ENCODE data around the gene MSRB2. TPM values are rescaled to one million over a fixed set of nuclear protein-coding genes. Genes with fewer than 3 reads are reported as not detected.

The MSRB2 gene
- polyA plus RNA-seq, 1 donor from 2014 or later = 15.3 TPM

- Histone ChIP-seq H3K9me2 (ENCODE audit: insufficient read depth, low read length) (no peaks in the 10 kb centered on the region), H3K4me2 (ENCODE audit: low read length) (no peak overlapping the region)
Measured at GRCh38 chr10:23151071-23151470, 55.7 kb downstream of the MSRB2 start.

DNA sequence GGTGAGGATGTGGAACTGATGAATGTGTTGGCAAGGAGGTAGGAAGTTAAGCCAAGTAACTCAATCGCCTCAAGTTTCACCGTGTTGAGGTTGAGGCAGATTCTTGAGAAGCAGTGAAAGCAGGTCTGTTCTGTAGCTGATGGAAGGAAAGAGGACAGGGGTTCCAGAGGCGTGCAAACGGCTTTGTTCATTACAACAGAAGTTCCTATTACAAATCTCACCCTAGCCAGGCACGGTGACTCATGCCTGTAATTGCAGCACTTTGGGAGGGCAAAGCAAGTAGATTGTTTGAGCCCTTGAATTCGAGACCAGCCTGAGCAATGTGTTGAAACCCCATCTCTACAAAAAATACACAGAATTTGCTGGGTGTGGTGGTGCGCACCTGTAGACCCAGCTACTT, 59.8 kb downstream of the MSRB2 start:
- no peak overlapping the region for H3K4me2 ChIP-seq (ENCODE audit: low read length)
- no peaks in the 10 kb centered on the region for H3K9me3 ChIP-seq (ENCODE audit: low read length)
- no peaks in the 10 kb centered on the region for H4K20me1 ChIP-seq (ENCODE audit: insufficient read depth)
- no peak overlapping the region for H2AFZ ChIP-seq (ENCODE audit: low read depth, low read length)
- no peaks in the 10 kb centered on the region for H3K9me2 ChIP-seq (ENCODE audit: insufficient read depth, low read length)
- H3K36me3 ChIP-seq (ENCODE audit: insufficient read depth, low read length) = no peaks in the 10 kb centered on the region
- TF ChIP-seq SMC3 (conservative IDR thresholded peaks at IDR 0.05; ENCODE audit: poor library complexity) (no peak), RAD21 (conservative IDR thresholded peaks at IDR 0.05) (no peak), MXI1 (conservative IDR thresholded peaks at IDR 0.05; ENCODE audit: poor library complexity, severe bottlenecking) (no peak), EP300 (conservative IDR thresholded peaks at IDR 0.05; ENCODE audit: poor library complexity, severe bottlenecking) (no peak), EZH2 (IDR thresholded peaks at IDR 0.05; ENCODE audit: borderline replicate concordance, insufficient read depth, low read length, poor library complexity, severe bottlenecking) (no peak), TAF1 (IDR thresholded peaks at IDR 0.05; ENCODE audit: low read depth) (no peak), POLR2AphosphoS5 (IDR thresholded peaks at IDR 0.05) (no peak)
- TF ChIP-seq, protein P1, sequence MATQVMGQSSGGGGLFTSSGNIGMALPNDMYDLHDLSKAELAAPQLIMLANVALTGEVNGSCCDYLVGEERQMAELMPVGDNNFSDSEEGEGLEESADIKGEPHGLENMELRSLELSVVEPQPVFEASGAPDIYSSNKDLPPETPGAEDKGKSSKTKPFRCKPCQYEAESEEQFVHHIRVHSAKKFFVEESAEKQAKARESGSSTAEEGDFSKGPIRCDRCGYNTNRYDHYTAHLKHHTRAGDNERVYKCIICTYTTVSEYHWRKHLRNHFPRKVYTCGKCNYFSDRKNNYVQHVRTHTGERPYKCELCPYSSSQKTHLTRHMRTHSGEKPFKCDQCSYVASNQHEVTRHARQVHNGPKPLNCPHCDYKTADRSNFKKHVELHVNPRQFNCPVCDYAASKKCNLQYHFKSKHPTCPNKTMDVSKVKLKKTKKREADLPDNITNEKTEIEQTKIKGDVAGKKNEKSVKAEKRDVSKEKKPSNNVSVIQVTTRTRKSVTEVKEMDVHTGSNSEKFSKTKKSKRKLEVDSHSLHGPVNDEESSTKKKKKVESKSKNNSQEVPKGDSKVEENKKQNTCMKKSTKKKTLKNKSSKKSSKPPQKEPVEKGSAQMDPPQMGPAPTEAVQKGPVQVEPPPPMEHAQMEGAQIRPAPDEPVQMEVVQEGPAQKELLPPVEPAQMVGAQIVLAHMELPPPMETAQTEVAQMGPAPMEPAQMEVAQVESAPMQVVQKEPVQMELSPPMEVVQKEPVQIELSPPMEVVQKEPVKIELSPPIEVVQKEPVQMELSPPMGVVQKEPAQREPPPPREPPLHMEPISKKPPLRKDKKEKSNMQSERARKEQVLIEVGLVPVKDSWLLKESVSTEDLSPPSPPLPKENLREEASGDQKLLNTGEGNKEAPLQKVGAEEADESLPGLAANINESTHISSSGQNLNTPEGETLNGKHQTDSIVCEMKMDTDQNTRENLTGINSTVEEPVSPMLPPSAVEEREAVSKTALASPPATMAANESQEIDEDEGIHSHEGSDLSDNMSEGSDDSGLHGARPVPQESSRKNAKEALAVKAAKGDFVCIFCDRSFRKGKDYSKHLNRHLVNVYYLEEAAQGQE (IDR thresholded peaks at IDR 0.05; ENCODE audit: borderline replicate concordance) = no peak
- TF ChIP-seq, protein P2, sequence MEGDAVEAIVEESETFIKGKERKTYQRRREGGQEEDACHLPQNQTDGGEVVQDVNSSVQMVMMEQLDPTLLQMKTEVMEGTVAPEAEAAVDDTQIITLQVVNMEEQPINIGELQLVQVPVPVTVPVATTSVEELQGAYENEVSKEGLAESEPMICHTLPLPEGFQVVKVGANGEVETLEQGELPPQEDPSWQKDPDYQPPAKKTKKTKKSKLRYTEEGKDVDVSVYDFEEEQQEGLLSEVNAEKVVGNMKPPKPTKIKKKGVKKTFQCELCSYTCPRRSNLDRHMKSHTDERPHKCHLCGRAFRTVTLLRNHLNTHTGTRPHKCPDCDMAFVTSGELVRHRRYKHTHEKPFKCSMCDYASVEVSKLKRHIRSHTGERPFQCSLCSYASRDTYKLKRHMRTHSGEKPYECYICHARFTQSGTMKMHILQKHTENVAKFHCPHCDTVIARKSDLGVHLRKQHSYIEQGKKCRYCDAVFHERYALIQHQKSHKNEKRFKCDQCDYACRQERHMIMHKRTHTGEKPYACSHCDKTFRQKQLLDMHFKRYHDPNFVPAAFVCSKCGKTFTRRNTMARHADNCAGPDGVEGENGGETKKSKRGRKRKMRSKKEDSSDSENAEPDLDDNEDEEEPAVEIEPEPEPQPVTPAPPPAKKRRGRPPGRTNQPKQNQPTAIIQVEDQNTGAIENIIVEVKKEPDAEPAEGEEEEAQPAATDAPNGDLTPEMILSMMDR (IDR thresholded peaks at IDR 0.05; ENCODE audit: poor library complexity, severe bottlenecking) = no peak
- no peak overlapping the region for H3K4me3 ChIP-seq (ENCODE audit: low read length)
- H3K27me3 ChIP-seq (ENCODE audit: insufficient read depth, low read depth, low read length) = no peaks in the 10 kb centered on the region
- H3F3A ChIP-seq (ENCODE audit: insufficient read depth, low read length, poor library complexity, severe bottlenecking) = no peaks in the 10 kb centered on the region
- no peaks in the 10 kb centered on the region for H3K79me2 ChIP-seq (replicated peaks; ENCODE audit: insufficient read depth, low read length)
- no peak overlapping the region for H3K9ac ChIP-seq (ENCODE audit: low read length)
- no peak overlapping the region for H3K27ac ChIP-seq (ENCODE audit: low read length)

More at GRCh38 chr10:23151071-23151470, 55.7 kb downstream of the MSRB2 start:
- TF ChIP-seq EP300 (conservative IDR thresholded peaks at IDR 0.05; ENCODE audit: poor library complexity, severe bottlenecking) = no peak
- TF ChIP-seq MXI1 (conservative IDR thresholded peaks at IDR 0.05; ENCODE audit: poor library complexity, severe bottlenecking) = no peak
- no peak for TF ChIP-seq SMC3 (conservative IDR thresholded peaks at IDR 0.05; ENCODE audit: poor library complexity)
- TF ChIP-seq POLR2AphosphoS5 (IDR thresholded peaks at IDR 0.05) = no peak
- TF ChIP-seq, protein P1 (IDR thresholded peaks at IDR 0.05; ENCODE audit: borderline replicate concordance) = no peak
- TF ChIP-seq TAF1 (IDR thresholded peaks at IDR 0.05; ENCODE audit: low read depth) = no peak
- TF ChIP-seq, protein P2 (IDR thresholded peaks at IDR 0.05; ENCODE audit: poor library complexity, severe bottlenecking) = no peak
- no peak for TF ChIP-seq RAD21 (conservative IDR thresholded peaks at IDR 0.05)
- Histone ChIP-seq H3K27ac (ENCODE audit: low read length) (no peak overlapping the region), H3K36me3 (ENCODE audit: insufficient read depth, low read length) (no peaks in the 10 kb centered on the region), H3K9me3 (ENCODE audit: low read length) (no peaks in the 10 kb centered on the region), H3K9ac (ENCODE audit: low read length) (no peak overlapping the region), H3K79me2 (replicated peaks; ENCODE audit: insufficient read depth, low read length) (no peaks in the 10 kb centered on the region), H3F3A (ENCODE audit: insufficient read depth, low read length, poor library complexity, severe bottlenecking) (no peaks in the 10 kb centered on the region), H4K20me1 (ENCODE audit: insufficient read depth) (no peaks in the 10 kb centered on the region), H3K4me3 (ENCODE audit: low read length) (no peak overlapping the region), H3K27me3 (ENCODE audit: insufficient read depth, low read depth, low read length) (no peaks in the 10 kb centered on the region), H2AFZ (ENCODE audit: low read depth, low read length) (no peak overlapping the region)

All from neural cell (in vitro differentiated cells).